Heart left ventricle (tissue), 16 donors: ENCODE data around the gene ZCCHC4. TPM values are rescaled to one million over a fixed set of nuclear protein-coding genes. Genes with fewer than 3 reads are reported as not detected.

Source experiments
- ATAC-seq, 4 donors: fragments of 200-7000 bp; cut with Tn5 transposase; one replicate each; pipeline ENCODE4 v1.9.1; 2020 to 2022; ENCODE audit warnings: moderate library complexity in 4 of 4, mild to moderate bottlenecking in 3 of 4, moderate number of reproducible peaks in 1 of 4
- DNase-seq, 5 donors: peaks; one replicate each; pipeline ENCODE4 v3.0.0-alpha.2; 2020
- H3K27ac ChIP-seq, 12 donors: fragments of 200-600 bp; sonication (generic) in 4 of 12; one replicate each; pipeline versions ENCODE4 v1.5.0 to v1.8.0; 2016 to 2022; ENCODE audit warnings: mild to moderate bottlenecking in 2 of 12
- H3K27me3 ChIP-seq, 9 donors: fragments of 200-600 bp; sonication (generic) in 2 of 9; one replicate each; pipeline versions ENCODE4 v1.5.1 to v1.8.0; 2016 to 2022; ENCODE audit warnings: mild to moderate bottlenecking in 3 of 9
- H3K36me3 ChIP-seq, 9 donors: fragments of 200-600 bp; sonication (generic) in 2 of 9; one replicate each; pipeline versions ENCODE4 v1.5.0 to v1.8.0; 2018 to 2022; ENCODE audit warnings: mild to moderate bottlenecking in 2 of 9
- H3K4me1 ChIP-seq, 12 donors: fragments of 200-600 bp; sonication (generic) in 4 of 12; one replicate each; pipeline versions ENCODE4 v1.5.0 to v1.8.0; 2016 to 2022; ENCODE audit warnings: mild to moderate bottlenecking in 3 of 12
- H3K4me3 ChIP-seq, 12 donors: fragments of 200-600 bp; sonication (generic) in 4 of 12; one replicate each; pipeline versions ENCODE4 v1.5.0 to v1.8.0; 2017 to 2022; ENCODE audit warnings: mild to moderate bottlenecking in 9 of 12, moderate library complexity in 4 of 12
- H3K9me3 ChIP-seq, 12 donors: fragments of 200-600 bp; sonication (generic) in 4 of 12; one replicate each; pipeline versions ENCODE4 v1.5.0 to v1.8.0; 2016 to 2022; ENCODE audit warnings: mild to moderate bottlenecking in 1 of 12
- POLR2A ChIP-seq, 2 donors: fragments of 450-650 bp; IDR thresholded peaks; one replicate each; pipeline ENCODE4 v1.6.1; 2017; ENCODE audit warnings: antibody characterized with exemption in 2 of 2, mild to moderate bottlenecking in 2 of 2, moderate library complexity in 2 of 2
- WGBS, 4 donors: extraction: QIAGEN DNeasy Blood & Tissue Kit in 2 of 4; methylation state at CpG; one replicate each; pipeline versions ENCODE4 v1.1.5 to v1.1.7; 2013 to 2018; 5-methylcytosine and 5-hydroxymethylcytosine counted together
- intact Hi-C, 10 donors: fragments of 100-400 bp; cut with DNase I; formaldehyde crosslinking; loops; one replicate each; pipeline versions ENCODE4 v1.11.1 to v1.14.2; 2022
- polyA plus RNA-seq, 2 donors: library from polyadenylated mRNA; stranded (reverse); fragments of 200-250 nt; gene quantifications; one replicate each; pipeline ENCODE4 v1.2.3, GENCODE V29; 2013
- total RNA-seq, 9 donors: library from RNA; depleted of rRNA in 2 of 9; stranded (reverse); fragments of >200 nt in 2 of 9; fragmentation: NEBNext Ultra II Directional in 3 of 9; extraction: Animal tissue kit (Norgen Biotek cat#: 25700) in 3 of 9; gene quantifications; one replicate each; pipeline versions ENCODE4 v1.1.0 to v1.2.4, GENCODE V29; 2016 to 2023
- TF ChIP-seq, protein P1 (sequence below), 12 donors: fragments of 200-600 bp; sonication (generic) in 4 of 12; IDR thresholded peaks; one replicate each; pipeline versions ENCODE4 v1.5.0 to v1.8.0; 2018 to 2022; ENCODE audit warnings: antibody characterized with exemption in 12 of 12, mild to moderate bottlenecking in 5 of 12
- donor health status: ischemic (EF 13 %, LVEDD 7.1; RV severe dilation, severe dysfunction).
- donor health status: healthy with polysubstance abuse.
- donor health status: DM: no; HTN: yes; CAD: no.
- donor health status: DM: no; HTN: no; CAD: no.
- donor health status: ischemic (EF 25% LVEDD 6.9; RV normal size, moderate dysfunction).
- donor health status: ischemic (EF 25% LVEDD 5.7; RV mildly dilated, moderate dysfunction).
- donor health status: healthy.
- donor health status: DM: yes; HTN: yes; CAD: no.
- donor health status: ischemic (EF 35%, LVEDD 5.7; RV mildly dilated, moderate dysfunction).
- donor health status: nonischemic (EF 11% LVEDD 7.7; RV severe dilation, severe dysfunction).
- donor health status: DM: yes; HTN: yes; CAD: no.
- donor health status: PGD.
- donor health status: ischemic (EF 29% LVEDD 5.4; RV normal size, mild dysfunction).
- donor health status: nonischemic (EF 23%, LVEDD 6.1; RV moderate dilation, normal function).

The ZCCHC4 gene
- total and polyA plus RNA-seq, 11 donors, result 5.2 to 9.6 (median 7.3) TPM

DNA sequence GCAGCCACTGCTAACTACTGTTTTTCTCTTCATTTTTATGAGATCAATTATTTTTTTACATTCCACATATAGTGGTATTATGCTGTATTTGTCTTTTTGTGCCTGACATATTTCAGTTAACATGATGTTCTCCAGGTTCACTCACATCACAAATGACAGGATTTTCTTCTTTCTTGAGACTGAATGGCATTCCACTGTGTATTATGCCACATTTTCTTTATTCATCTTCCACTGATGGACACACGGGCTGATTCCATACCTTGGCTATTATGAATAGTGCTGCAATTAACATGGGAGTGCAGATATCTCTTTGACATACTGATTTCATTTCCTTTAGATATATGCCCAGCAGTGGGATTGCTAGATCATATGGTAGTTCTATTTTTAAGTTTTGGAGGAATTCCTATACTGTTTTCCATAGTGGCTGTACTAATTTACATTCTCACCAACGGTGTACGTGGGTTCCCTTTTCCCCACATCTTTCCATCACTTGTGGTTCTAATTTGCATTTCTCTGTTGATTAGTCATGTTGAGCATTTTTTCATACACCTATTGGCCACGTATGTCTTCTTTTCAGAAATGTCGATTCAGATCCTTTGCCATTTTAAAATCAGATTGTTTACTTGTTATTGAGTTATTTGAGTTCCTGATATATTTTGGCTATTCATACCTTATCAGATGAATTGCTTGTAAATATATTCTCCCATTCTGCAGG is 14.9 kb upstream of the ZCCHC4 start:
- intact Hi-C loops, result loop anchor here in 1 of 10 donors (10.0 kb wide), 1 partner anchor 113 kb away; no protein-coding TSS in a partner anchor
- H3K4me3 ChIP-seq, result no peak overlapping the region
- WGBS, 4 donors, result 75 to 82% (median 80%) methylated on average over 5 of the region's 5 CpGs
- peaks cover 0 to 9% (median 0%) of the 10 kb centered on the region in 9 donors for H3K27me3 ChIP-seq
- no peak overlapping the region for H3K27ac ChIP-seq
- no peaks in the 10 kb centered on the region for H3K36me3 ChIP-seq
- TF ChIP-seq, protein P1, sequence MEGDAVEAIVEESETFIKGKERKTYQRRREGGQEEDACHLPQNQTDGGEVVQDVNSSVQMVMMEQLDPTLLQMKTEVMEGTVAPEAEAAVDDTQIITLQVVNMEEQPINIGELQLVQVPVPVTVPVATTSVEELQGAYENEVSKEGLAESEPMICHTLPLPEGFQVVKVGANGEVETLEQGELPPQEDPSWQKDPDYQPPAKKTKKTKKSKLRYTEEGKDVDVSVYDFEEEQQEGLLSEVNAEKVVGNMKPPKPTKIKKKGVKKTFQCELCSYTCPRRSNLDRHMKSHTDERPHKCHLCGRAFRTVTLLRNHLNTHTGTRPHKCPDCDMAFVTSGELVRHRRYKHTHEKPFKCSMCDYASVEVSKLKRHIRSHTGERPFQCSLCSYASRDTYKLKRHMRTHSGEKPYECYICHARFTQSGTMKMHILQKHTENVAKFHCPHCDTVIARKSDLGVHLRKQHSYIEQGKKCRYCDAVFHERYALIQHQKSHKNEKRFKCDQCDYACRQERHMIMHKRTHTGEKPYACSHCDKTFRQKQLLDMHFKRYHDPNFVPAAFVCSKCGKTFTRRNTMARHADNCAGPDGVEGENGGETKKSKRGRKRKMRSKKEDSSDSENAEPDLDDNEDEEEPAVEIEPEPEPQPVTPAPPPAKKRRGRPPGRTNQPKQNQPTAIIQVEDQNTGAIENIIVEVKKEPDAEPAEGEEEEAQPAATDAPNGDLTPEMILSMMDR (IDR thresholded peaks at IDR 0.05), result no peak
- TF ChIP-seq POLR2A (IDR thresholded peaks at IDR 0.05), result no peak
- no peaks in the 10 kb centered on the region for H3K4me1 ChIP-seq
- DNase-seq (no peak), ATAC-seq (no peak)
- no peaks in the 10 kb centered on the region for H3K9me3 ChIP-seq

DNA sequence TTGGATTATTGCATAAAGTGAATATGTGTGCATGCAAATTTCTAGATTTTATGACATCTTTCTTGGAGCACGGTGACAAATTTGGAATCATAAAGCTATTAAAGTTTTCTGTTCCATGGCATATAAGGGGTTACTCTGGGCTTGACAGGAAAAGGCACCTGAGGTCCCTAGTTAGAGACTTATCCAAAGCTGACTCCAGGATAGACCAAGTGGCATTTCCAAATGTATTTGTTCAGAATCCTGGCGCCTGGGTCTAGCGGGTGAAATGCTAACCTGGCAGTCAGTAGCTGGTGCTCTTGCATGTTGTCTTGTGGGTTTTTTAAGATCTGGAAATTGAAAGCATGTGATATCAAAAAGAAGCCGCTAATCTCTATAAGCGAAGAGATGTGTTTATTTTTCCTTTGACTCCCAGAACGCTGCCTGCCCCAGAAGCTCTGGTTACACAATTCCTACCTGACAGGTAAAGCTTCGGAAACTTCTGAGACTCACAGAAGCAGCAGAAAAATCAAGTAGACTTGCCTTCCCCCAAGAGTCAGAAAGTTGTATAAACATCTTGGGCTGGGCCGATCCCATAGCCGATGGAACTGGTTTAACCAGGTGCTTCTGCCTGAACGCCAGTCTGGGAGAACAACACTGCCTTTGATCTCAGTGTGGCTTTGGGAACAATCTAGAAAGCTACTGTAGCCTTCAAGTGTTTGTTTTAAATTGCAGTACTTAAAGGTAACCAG is 12.9 kb upstream of the ZCCHC4 start:
- intact Hi-C loops, result loop anchor here in 2 of 10 donors (10.0 kb wide), 2 partner anchors 65 to 115 kb away; partner anchors contain the start of gene PI4K2B (in 1 of the 2)
- TF ChIP-seq POLR2A (IDR thresholded peaks at IDR 0.05), result no peak
- TF ChIP-seq, protein P1 (IDR thresholded peaks at IDR 0.05), result no peak
- 48 to 62% (median 56%) methylated on average over 10 of the region's 10 CpGs for WGBS, 4 donors
- Histone ChIP-seq H3K4me1 (no peaks in the 10 kb centered on the region), H3K9me3 (no peaks in the 10 kb centered on the region), H3K4me3 (no peak overlapping the region), H3K27ac (no peak overlapping the region), H3K36me3 (no peaks in the 10 kb centered on the region), H3K27me3 (peaks cover 0 to 9% (median 0%) of the 10 kb centered on the region in 9 donors)
- DNase-seq, result no peak
- no peak for ATAC-seq

DNA sequence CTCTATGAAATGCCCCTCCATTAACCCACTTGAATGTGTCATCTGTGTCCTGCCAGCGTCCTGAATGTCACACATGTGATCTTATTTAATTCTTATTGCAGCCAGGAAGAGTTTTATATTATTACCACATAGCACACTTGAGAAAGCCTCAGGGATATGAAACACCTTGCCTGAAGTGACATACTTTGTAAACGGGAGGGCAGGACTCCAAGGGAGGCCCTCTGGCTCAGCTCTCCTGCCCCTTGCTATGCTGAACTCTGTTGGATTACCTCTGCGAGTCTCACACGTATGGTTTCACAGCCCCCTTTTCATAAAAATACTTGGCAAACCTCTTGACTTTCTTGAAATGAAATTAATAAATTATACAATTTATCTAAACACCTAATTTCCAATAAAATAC is 11.1 kb upstream of the ZCCHC4 start:
- intact Hi-C loops, result loop anchor here in 1 of 10 donors (10.0 kb wide), 1 partner anchor 67 kb away; the partner anchor contains the start of gene PI4K2B

More for the DNA sequence above, 11.1 kb upstream of the ZCCHC4 start:
- DNase-seq (no peak), ATAC-seq (no peak)
- H3K36me3 ChIP-seq, result no peaks in the 10 kb centered on the region
- H3K4me3 ChIP-seq, result no peak overlapping the region
- WGBS, 4 donors, result 75 to 80% (median 76%) methylated on average over 4 of the region's 4 CpGs
- H3K27me3 ChIP-seq, result peaks cover 0 to 9% (median 0%) of the 10 kb centered on the region in 9 donors
- no peaks in the 10 kb centered on the region for H3K4me1 ChIP-seq
- H3K27ac ChIP-seq, result no peak overlapping the region
- H3K9me3 ChIP-seq, result no peaks in the 10 kb centered on the region
- no peak for TF ChIP-seq POLR2A (IDR thresholded peaks at IDR 0.05)
- TF ChIP-seq, protein P1 (IDR thresholded peaks at IDR 0.05), result no peak
